Measurements from ENCODE around the gene BPIFB4.

DNA sequence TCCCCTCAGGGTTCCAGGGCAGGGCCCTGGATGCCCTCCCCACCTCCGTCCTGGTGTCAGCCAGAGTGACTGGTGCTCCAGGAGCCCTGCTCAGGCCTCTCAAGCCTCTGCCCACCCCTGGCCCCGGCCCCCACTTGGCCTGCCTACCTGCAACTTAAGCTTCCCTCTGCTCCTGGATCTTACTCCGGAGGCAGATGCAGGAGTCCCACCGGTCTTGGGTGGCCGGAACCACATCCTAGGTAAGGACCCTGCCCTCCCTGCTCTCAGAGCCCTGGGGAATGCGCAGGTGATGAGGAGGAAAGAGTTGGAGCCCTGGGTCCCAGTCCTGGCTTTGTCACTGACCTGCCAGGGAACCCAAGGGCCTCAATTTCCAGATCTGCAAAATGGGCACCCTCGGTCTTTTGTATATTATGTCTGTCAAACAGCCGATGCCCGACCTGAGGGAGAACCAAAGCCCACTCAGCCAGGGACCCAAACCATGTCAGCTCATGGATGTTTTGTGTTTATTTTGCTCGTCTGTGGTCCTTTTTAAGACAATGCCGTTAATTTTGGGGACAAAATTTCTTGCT is 54.0 kb downstream of the BPIFB4 start:
- TF ChIP-seq POLR2AphosphoS5 (IDR thresholded peaks at IDR 0.05; ENCODE audit: borderline replicate concordance, low read depth, low read length) (no peak), FOXP2 (optimal IDR thresholded peaks at IDR 0.05; ENCODE audit: control extremely low read depth, extremely low read length, insufficient read depth) (no peak), EZH2 (IDR thresholded peaks at IDR 0.05) (no peak)
